SK-N-SH (cell line): ENCODE data around the gene DNM2. TPM values are rescaled to one million over a fixed set of nuclear protein-coding genes. Genes with fewer than 3 reads are reported as not detected.

Experiments
- CTCF ChIA-PET: fragments of 300-600, 350-600 bp; formaldehyde crosslinking; extraction: SDS; loops from one replicate; lab custom pipeline; 2021; lab: Yijun Ruan, JAX
- POLR2A ChIA-PET: fragments of 350-600 bp; sonication (Branson Sonifier 250); formaldehyde crosslinking; extraction: SDS; loops from one replicate; lab custom pipeline; 2020; ENCODE audit warnings: antibody characterized with exemption, inconsistent platforms; lab: Yijun Ruan, JAX
- DNase-seq: peaks from one replicate; pipeline ENCODE4 v3.0.0; 2012
- H2AFZ ChIP-seq: fragments of 200-600 bp; sonication (generic); 2 replicates; pipeline ENCODE4 v1.8.1; 2016; ENCODE audit warnings: antibody characterized with exemption, mild to moderate bottlenecking, low read depth
- H3F3A ChIP-seq: fragments of 200-600 bp; sonication (generic); replicated peaks from 2 replicates; pipeline ENCODE3; 2016; ENCODE audit warnings: antibody characterized with exemption, mild to moderate bottlenecking; ENCODE audit not compliant: insufficient read depth
- H3K27ac ChIP-seq, 2 experiments: fragments of 200-500 bp in 1 of 2; fragments of 200-600 bp in 1 of 2; sonication (Bioruptor generic) in 1 of 2; sonication (generic), shearing (Covaris generic) in 1 of 2; 2 replicates each; pipeline versions ENCODE4 v1.5.1 to v1.6.1; 2014 to 2016; ENCODE audit warnings: low read depth in 2 of 2, inconsistent platforms in 1 of 2, low read length in 1 of 2, mild to moderate bottlenecking in 1 of 2, mixed read lengths in 1 of 2
- H3K27me3 ChIP-seq: fragments of 200-600 bp; sonication (generic), shearing (Covaris generic); 2 replicates; pipeline ENCODE4 v1.6.1; 2016; ENCODE audit warnings: mixed run types; ENCODE audit not compliant: insufficient read depth
- H3K36me3 ChIP-seq, 2 experiments: fragments of 200-500 bp in 1 of 2; fragments of 200-600 bp in 1 of 2; sonication (Bioruptor generic) in 1 of 2; sonication (generic) in 1 of 2; replicated peaks in 1 of 2; 2 replicates each; pipeline versions ENCODE3 to v1.5.1; 2014 to 2016; ENCODE audit warnings: low read length in 1 of 2, mild to moderate bottlenecking in 1 of 2; ENCODE audit not compliant: insufficient read depth in 2 of 2, control insufficient read depth in 1 of 2
- H3K4me1 ChIP-seq, 2 experiments: fragments of 200-500 bp in 1 of 2; fragments of 200-600 bp in 1 of 2; sonication (Bioruptor generic) in 1 of 2; sonication (generic), shearing (Covaris generic) in 1 of 2; 2 replicates each; pipeline versions ENCODE4 v1.5.1 to v1.6.1; 2014 to 2016; ENCODE audit warnings: low read depth in 1 of 2, low read length in 1 of 2, mixed run types in 1 of 2; ENCODE audit not compliant: insufficient read depth in 2 of 2, control insufficient read depth in 1 of 2
- H3K4me2 ChIP-seq: fragments of 200-600 bp; sonication (generic), shearing (Covaris generic); 2 replicates; pipeline ENCODE4 v1.6.1; 2017; ENCODE audit warnings: mixed run types
- H3K4me3 ChIP-seq, 2 experiments: fragments of 200-500 bp in 1 of 2; fragments of 200-600 bp in 1 of 2; sonication (Bioruptor generic) in 1 of 2; sonication (generic), shearing (Covaris generic) in 1 of 2; 2 replicates each; pipeline versions ENCODE4 v1.5.1 to v1.8.1; 2014 to 2016; ENCODE audit warnings: low read depth in 2 of 2, inconsistent platforms in 1 of 2, low read length in 1 of 2, mild to moderate bottlenecking in 1 of 2, mixed read lengths in 1 of 2, moderate library complexity in 1 of 2
- H3K79me2 ChIP-seq: fragments of 200-600 bp; sonication (generic); 2 replicates; pipeline ENCODE4 v1.8.1; 2017; ENCODE audit warnings: mild to moderate bottlenecking; ENCODE audit not compliant: insufficient read depth
- H3K9ac ChIP-seq: fragments of 200-600 bp; sonication (generic); 2 replicates; pipeline ENCODE4 v1.6.1; 2017; ENCODE audit warnings: mixed run types
- H3K9me2 ChIP-seq: fragments of 200-600 bp; sonication (generic); 2 replicates; pipeline ENCODE4 v1.6.1; 2017; ENCODE audit warnings: mixed run types
- H3K9me3 ChIP-seq: fragments of 200-600 bp; sonication (generic); 2 replicates; pipeline ENCODE4 v1.6.1; 2017; ENCODE audit warnings: mixed run types, mild to moderate bottlenecking, moderate library complexity
- H4K20me1 ChIP-seq: fragments of 200-600 bp; sonication (generic); 2 replicates; pipeline ENCODE4 v1.6.1; 2017; ENCODE audit warnings: mild to moderate bottlenecking, mixed run types; ENCODE audit not compliant: insufficient read depth
- CHD2 ChIP-seq: fragments of 150-350 bp; IDR thresholded peaks from 2 replicates; pipeline ENCODE4 v1.6.1; 2018; ENCODE audit warnings: low read length; ENCODE audit not compliant: partially characterized antibody
- EZH2phosphoT487 ChIP-seq: fragments of 200-600 bp; sonication (generic); IDR thresholded peaks from 2 replicates; pipeline ENCODE4 v1.6.1; 2017; ENCODE audit warnings: low read depth, mixed run types, mild to moderate bottlenecking, antibody characterized with exemption, moderate library complexity, borderline replicate concordance
- FOSL2 ChIP-seq: IDR thresholded peaks from 2 replicates; pipeline ENCODE4 v1.4.0; 2012; ENCODE audit warnings: low read depth, mild to moderate bottlenecking, moderate library complexity, borderline replicate concordance
- FOXJ3 ChIP-seq: sonication (generic); formaldehyde crosslinking; IDR thresholded peaks from 2 replicates; pipeline ENCODE4 v1.5.1; 2020; ENCODE audit warnings: mild to moderate bottlenecking, missing genetic modification reagents
- FOXM1 ChIP-seq: IDR thresholded peaks from 2 replicates; pipeline ENCODE4 v1.4.0; 2012; ENCODE audit warnings: low read depth, mild to moderate bottlenecking
- GABPA ChIP-seq: IDR thresholded peaks from 2 replicates; pipeline ENCODE4 v1.4.0; 2012; ENCODE audit warnings: low read depth, mild to moderate bottlenecking
- MAX ChIP-seq: IDR thresholded peaks from 2 replicates; pipeline ENCODE4 v1.4.0; 2012; ENCODE audit warnings: low read depth
- MEF2A ChIP-seq: IDR thresholded peaks from 2 replicates; pipeline ENCODE4 v1.4.0; 2012; ENCODE audit warnings: low read depth, borderline replicate concordance
- MXI1 ChIP-seq: IDR thresholded peaks from 2 replicates; pipeline ENCODE4 v1.6.1; 2012; ENCODE audit warnings: mild to moderate bottlenecking, low read depth, low read length, improper control_type of control experiment
- NFIC ChIP-seq: IDR thresholded peaks from 2 replicates; pipeline ENCODE4 v1.4.0; 2012; ENCODE audit warnings: borderline replicate concordance
- RAD21 ChIP-seq: IDR thresholded peaks from 2 replicates; pipeline ENCODE4 v1.6.1; 2012; ENCODE audit warnings: mild to moderate bottlenecking, low read length
- RCOR1 ChIP-seq: fragments of 150-350 bp; IDR thresholded peaks from 2 replicates; pipeline ENCODE4 v1.6.1; 2017; ENCODE audit warnings: antibody characterized with exemption, low read length
- RFX5 ChIP-seq: IDR thresholded peaks from 2 replicates; pipeline ENCODE4 v1.6.1; 2012; ENCODE audit warnings: mild to moderate bottlenecking, improper control_type of control experiment, low read length
- RXRA ChIP-seq: IDR thresholded peaks from 2 replicates; pipeline ENCODE4 v1.4.0; 2012; ENCODE audit warnings: low read depth, mild to moderate bottlenecking, borderline replicate concordance
- TAF1 ChIP-seq: IDR thresholded peaks from 2 replicates; pipeline ENCODE4 v1.6.1; 2012; ENCODE audit warnings: low read depth, mild to moderate bottlenecking, low read length, moderate library complexity, borderline replicate concordance
- TCF12 ChIP-seq: IDR thresholded peaks from 2 replicates; pipeline ENCODE4 v1.4.0; 2012
- TEAD4 ChIP-seq: IDR thresholded peaks from 2 replicates; pipeline ENCODE4 v1.4.0; 2012; ENCODE audit warnings: mild to moderate bottlenecking, borderline replicate concordance; ENCODE audit not compliant: insufficient read depth
- YY1 ChIP-seq: IDR thresholded peaks from 2 replicates; pipeline ENCODE4 v1.4.0; 2012; ENCODE audit warnings: low read depth, mild to moderate bottlenecking
- WGBS: methylation state at CpG from one replicate; pipeline ENCODE4 v1.1.6; 2017; ENCODE audit warnings: low lambda C conversion rate; 5-methylcytosine and 5-hydroxymethylcytosine counted together
- polyA plus RNA-seq, 3 experiments: library from polyadenylated mRNA; depleted of rRNA; stranded (reverse); fragments of >200 nt; gene quantifications; 2 replicates each; pipeline ENCODE4 v1.2.3, GENCODE V29; 2012

Gene DNM2
- polyA plus RNA-seq, 1 of the 3 experiments (the other 2 are of a cell fraction), result 52.5 TPM

- peaks cover 0 to 5% of the 10 kb centered on the region in 2 experiments for H3K36me3 ChIP-seq
- no peak overlapping the region for H3K27ac ChIP-seq
- H3K27me3 ChIP-seq, result no peaks in the 10 kb centered on the region
- H3K9ac ChIP-seq, result no peak overlapping the region
- no peaks in the 10 kb centered on the region for H4K20me1 ChIP-seq
- H3K4me1 ChIP-seq, result no peaks in the 10 kb centered on the region; a peak in 1 of 4 replicates
- POLR2A ChIA-PET, result no interaction called here
- no peak overlapping the region for H2AFZ ChIP-seq
- DNase-seq, result no peak
- no peaks in the 10 kb centered on the region for H3K9me3 ChIP-seq
- no peaks in the 10 kb centered on the region for H3K9me2 ChIP-seq
- peaks cover 4% of the 10 kb centered on the region for H3K79me2 ChIP-seq
- CTCF ChIA-PET, result interaction anchor here (0.6 to 2.8 kb wide), 2 partner anchors 10 to 62 kb away, joined by 3 to 10 read pairs; partner anchors contain the start of gene DNM2
- no peak overlapping the region for H3K4me3 ChIP-seq
- TF ChIP-seq RAD21 (no peak), TEAD4 (no peak)
- WGBS, result 93% methylated on average over 4 of the region's 12 CpGs
- no peak overlapping the region for H3K4me2 ChIP-seq
- H3F3A ChIP-seq, result no peaks in the 10 kb centered on the region
These were observed 10.9 kb upstream of the DNM2 start for GRCh38 chr19:10706990-10707389.

DNA sequence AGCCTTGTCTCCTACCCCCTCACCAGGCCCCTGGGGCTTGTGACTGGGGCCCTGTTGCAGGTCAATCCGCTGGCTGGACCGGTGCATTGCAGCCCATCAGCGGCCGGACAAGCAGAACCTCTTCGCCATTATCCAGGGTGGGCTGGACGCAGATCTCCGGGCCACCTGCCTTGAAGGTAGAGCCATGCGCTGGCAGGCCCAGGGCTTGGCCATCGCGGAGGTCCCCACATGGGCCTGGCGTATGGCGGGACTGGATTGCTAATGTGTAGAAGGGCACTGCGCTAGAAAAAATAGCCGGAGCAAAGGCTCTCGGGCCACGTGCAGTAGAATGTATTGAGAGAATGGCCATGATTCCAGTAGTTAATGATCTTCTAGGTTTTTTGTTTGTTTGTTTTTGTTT lies 10.4 kb upstream of the DNM2 start:
- Histone ChIP-seq H3K4me3 (no peak overlapping the region), H3K9me2 (no peaks in the 10 kb centered on the region), H3K9ac (no peak overlapping the region), H3K4me2 (no peak overlapping the region), H3F3A (no peaks in the 10 kb centered on the region), H2AFZ (no peak overlapping the region), H3K27me3 (no peaks in the 10 kb centered on the region), H3K27ac (no peak overlapping the region), H3K79me2 (peaks cover under 1% of the 10 kb centered on the region; the same call in 1 of the 2 replicates), H4K20me1 (no peaks in the 10 kb centered on the region), H3K36me3 (peaks cover 0 to 5% of the 10 kb centered on the region in 2 experiments), H3K4me1 (no peaks in the 10 kb centered on the region), H3K9me3 (no peaks in the 10 kb centered on the region)
- ChIA-PET CTCF (interaction anchor here (0.6 to 2.8 kb wide), 2 partner anchors 10 to 62 kb away, joined by 3 to 10 read pairs; partner anchors contain the start of gene DNM2), POLR2A (no interaction called here)
- TF ChIP-seq EZH2phosphoT487, result no peak
- no peak for TF ChIP-seq GABPA
- no peak for TF ChIP-seq MAX
- no peak for TF ChIP-seq MXI1
- TF ChIP-seq RFX5, result no peak
- TF ChIP-seq RAD21, result no peak
- TF ChIP-seq MEF2A, result no peak
- no peak for TF ChIP-seq TAF1
- WGBS, result 100% methylated on average over 6 of the region's 16 CpGs
- peak; percentile 10 for DNase-seq

DNA sequence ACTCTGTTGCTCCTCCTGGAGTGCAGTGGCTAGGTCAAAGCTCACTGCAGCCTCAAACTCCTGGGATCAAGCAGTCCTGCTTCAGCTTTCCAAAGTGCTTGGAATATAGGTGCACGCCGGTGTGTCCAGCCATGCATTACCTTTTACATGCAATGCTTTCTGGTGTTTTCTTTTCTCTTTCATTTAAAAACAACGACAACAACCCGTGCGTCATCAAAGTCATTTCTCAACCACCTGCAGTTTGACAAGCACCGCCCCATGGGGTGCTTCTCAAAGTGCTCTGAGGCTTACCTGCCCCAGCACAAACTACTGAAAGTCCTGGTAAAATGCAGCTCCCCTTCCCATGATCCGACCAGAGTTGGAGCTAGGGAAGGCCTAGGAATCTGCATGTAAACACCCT lies 9.6 kb upstream of the DNM2 start:
- no peaks in the 10 kb centered on the region for H3K79me2 ChIP-seq
- H3K9ac ChIP-seq, result no peak overlapping the region
- H3K9me3 ChIP-seq, result no peaks in the 10 kb centered on the region
- H3K27ac ChIP-seq, result no peak overlapping the region
- H4K20me1 ChIP-seq, result no peaks in the 10 kb centered on the region
- TF ChIP-seq FOSL2 (no peak), YY1 (no peak), FOXM1 (no peak), CHD2 (no peak), GABPA (no peak), FOXJ3 (no peak), RXRA (no peak), NFIC (no peak), TCF12 (no peak), RCOR1 (no peak)
- TF ChIP-seq, all 33 proteins: peak for 0
- Histone ChIP-seq H3F3A (no peaks in the 10 kb centered on the region), H3K4me3 (no peak overlapping the region), H3K9me2 (no peaks in the 10 kb centered on the region), H3K4me1 (no peaks in the 10 kb centered on the region), H3K27me3 (no peaks in the 10 kb centered on the region), H3K4me2 (no peak overlapping the region), H3K36me3 (peaks cover 2 to 5% of the 10 kb centered on the region in 2 experiments), H2AFZ (no peak overlapping the region)
- no peak for DNase-seq
- POLR2A ChIA-PET, result no interaction called here
- WGBS, result 96% methylated on average over 7 of the region's 7 CpGs
- CTCF ChIA-PET, result interaction anchor here (1.0 to 2.8 kb wide), 3 partner anchors 8 to 137 kb away, joined by 3 to 10 read pairs (median 5); partner anchors contain the start of gene DNM2
